Inferior parietal cortex (tissue), 1 donor: ENCODE results near the gene KRTAP1-3.
"Not testable (repeated sequence)": the region's sequence is repeated elsewhere in the genome, so short reads cannot be mapped to it uniquely, and the experiment has no call there.

Experiments
- DNase-seq: peaks from one replicate; pipeline ENCODE4 v3.0.0-alpha.2; 2016; ENCODE audit errors: extremely low spot score

KRTAP1-3 gene

DNA sequence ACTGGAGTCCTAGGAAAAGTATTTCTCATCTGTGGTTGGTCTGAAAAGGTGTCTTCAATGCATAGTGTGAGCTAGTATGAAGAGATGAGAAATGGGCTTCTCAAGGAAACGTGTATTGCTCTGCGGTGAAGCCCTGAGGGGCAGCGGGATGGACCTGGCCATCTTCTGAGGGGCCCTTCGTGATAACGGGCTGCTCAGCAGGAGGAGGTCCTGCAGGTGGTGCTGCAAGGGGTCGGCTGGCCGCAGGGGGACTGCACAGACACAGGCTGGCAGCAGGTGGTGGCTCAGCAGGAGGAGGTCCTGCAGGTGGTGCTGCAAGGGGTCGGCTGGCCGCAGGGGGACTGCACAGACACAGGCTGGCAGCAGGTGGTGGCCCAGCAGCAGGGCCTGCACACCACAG is 19.9 kb upstream of the KRTAP1-3 start:
- DNase-seq, result not testable (repeated sequence)

- no peak for DNase-seq
Measured at GRCh38 chr17:41054025-41054424, 19.4 kb upstream of the KRTAP1-3 start.

DNA sequence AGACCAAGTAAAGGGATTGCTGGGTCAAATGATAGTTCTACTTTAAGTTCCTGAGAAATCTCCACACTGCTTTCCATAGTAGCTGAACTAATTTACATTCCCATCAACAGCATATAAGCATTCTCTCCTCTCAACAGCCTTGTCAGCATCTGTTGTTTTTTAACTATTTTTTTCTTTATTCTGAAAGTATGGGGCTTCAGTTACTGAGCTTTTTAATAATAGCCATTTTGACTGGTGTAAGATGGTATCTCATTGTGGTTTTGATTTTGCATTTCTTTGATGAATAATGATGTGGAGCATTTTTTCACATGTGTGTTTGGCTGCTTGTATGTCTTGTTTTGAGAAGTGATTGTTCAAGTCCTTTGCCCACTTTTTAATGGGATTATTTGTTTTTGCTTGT is 17.9 kb upstream of the KRTAP1-3 start:
- no peak for DNase-seq

DNA sequence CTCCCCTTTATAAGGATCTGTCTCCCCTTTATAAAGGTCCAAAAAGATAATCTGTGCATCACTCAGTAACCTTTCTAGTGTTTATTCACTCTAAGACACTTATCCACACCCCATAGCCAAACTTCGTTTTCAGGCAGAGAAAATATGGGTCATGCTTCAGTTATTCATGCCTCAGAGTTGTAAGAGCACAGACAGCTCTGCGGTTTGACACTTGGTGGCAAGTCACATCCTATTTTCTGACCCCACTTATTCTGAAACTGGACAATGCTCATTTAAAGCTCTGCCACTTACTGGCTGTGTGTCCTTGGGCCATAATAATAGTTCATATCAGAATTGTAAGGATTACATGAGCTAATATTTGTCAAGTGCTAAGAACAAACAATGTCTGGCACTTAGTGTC is 14.4 kb upstream of the KRTAP1-3 start:
- no peak for DNase-seq

- no peak for DNase-seq
Measured at GRCh38 chr17:41048441-41048840, 13.8 kb upstream of the KRTAP1-3 start.

GRCh38 chr17:41046735-41047465 is 12.2 kb upstream of the KRTAP1-3 start, which contains the start of gene KRTAP2-1:
Gene KRTAP2-1, minus strand, starts transcription at chr17:41047316. Its CDS starts 49 bp downstream, at chr17:41047267.
- DNase-seq, result not testable (repeated sequence)

- no peak for DNase-seq
Measured at GRCh38 chr17:41042953-41043352, 8.3 kb upstream of the KRTAP1-3 start.

- not testable (repeated sequence) for DNase-seq
Measured at GRCh38 chr17:41040783-41041571, 6.3 kb upstream of the KRTAP1-3 start, which contains the start of gene KRTAP1-1. Gene KRTAP1-1, minus strand, starts transcription at chr17:41041450. Its CDS starts 53 bp downstream, at chr17:41041397.

GRCh38 chr17:41037853-41038350 is 3.2 kb upstream of the KRTAP1-3 start:
- DNase-seq, result no peak

DNA sequence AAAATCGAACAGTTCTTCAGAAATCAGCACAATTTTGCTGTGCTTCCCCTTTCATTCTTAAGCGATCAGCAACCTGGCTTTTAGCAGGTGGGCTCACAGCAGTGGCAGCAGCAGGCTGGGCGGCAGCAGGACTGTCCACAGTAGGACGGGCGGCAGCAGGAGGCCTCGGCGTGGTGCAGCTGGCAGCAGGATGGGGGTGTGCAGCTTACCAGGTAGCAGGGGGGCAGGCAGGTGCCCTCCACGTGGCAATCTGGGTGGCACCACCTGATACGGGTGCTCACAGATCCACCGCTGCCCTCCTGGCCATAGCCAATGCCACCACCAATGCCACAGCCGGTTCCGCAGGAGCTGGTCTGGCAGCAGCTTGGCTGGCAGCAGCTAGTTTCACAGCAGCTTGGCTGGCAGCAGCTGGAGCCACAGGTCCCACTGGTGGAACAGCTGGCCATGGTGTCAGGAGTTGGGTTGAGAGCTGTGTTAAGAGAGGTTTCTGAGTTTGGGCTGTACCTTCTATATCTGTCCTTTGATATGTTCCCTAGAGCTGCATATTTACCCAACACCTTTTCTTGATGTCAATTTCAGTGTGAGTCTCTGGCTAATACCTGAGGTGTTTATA is 4.9 kb downstream of the KRTAP1-3 start, which contains the start of gene KRTAP1-4:
Gene KRTAP1-4, minus strand, starts transcription at position 563 of the 613 bp plus-strand sequence. Its CDS starts 117 bp downstream, at position 446.
- no peak for DNase-seq

GRCh38 chr17:41026715-41027471 is 7.8 kb downstream of the KRTAP1-3 start, which contains the start of gene KRTAP1-5:
Gene KRTAP1-5, minus strand, starts transcription at chr17:41027208. Its CDS starts 53 bp downstream, at chr17:41027155.
- DNase-seq, result no peak

- DNase-seq, result no peak
Measured at GRCh38 chr17:41024697-41025096, 10.0 kb downstream of the KRTAP1-3 start.

DNA sequence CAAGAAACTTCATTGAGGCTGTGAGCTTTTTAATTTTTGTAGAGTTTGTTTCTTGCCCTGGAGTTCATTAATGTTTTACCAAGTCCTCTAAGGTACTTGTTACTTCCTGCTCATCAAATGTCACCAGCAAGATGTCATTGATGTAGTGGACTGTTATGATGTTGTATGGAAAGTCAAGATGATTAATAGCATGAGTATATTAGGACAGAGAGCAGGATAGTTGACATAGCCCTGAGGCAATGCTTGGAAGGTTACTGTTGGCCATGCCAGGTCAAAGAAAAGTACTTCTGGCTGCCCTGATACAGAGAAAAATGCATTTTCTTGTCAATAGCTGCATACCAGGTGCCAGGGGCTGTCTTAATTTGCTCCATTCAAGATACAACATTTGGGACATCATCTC is 14.3 kb downstream of the KRTAP1-3 start:
- DNase-seq, result no peak

DNA sequence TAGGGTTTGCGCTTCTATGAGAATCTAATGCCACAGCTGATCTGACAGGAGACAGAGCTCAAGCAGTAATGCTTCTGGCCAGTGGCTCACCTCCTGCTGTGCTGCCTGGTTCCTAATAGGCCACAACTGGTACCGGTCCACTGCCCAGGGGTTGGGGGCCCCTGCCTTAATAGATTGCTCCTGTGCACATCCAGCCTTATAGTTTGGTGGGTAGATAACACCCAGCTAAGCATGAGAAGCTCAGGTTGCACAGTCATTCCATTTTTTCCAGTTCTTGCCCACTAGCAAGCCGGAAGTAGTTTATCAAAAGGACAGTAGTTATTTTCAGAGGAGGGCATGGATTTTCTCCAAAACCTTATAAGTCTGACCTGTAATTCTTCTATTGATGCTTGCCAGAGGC is 15.3 kb downstream of the KRTAP1-3 start:
- no peak for DNase-seq

- DNase-seq, result no peak
Measured at GRCh38 chr17:41018541-41018940, 16.1 kb downstream of the KRTAP1-3 start.

- no peak for DNase-seq
Measured at GRCh38 chr17:41016578-41017215, 18.0 kb downstream of the KRTAP1-3 start.

- no peak for DNase-seq
Measured at GRCh38 chr17:41015454-41015853, 19.2 kb downstream of the KRTAP1-3 start.

GRCh38 chr17:41013606-41014005 is 21.1 kb downstream of the KRTAP1-3 start:
- DNase-seq, result no peak

DNA sequence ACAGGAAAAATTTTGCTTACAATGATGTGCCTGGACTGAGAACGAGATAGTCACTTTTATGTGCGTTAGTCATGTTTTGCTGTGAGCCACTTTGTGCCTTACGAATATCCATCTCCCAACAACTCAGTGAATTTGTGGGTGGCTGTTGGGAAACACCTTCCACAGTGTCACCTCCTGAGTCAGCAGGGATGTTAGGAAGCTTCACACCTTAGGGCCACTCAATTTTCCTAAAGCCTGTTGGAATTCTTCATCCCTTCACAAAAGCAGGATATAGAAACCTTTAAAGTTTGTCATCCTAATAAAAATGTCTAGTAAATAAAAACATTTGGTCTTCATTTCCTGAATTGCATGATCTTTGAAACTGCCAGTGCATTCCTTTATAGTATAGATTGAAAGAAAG is 21.5 kb downstream of the KRTAP1-3 start:
- no peak for DNase-seq

DNA sequence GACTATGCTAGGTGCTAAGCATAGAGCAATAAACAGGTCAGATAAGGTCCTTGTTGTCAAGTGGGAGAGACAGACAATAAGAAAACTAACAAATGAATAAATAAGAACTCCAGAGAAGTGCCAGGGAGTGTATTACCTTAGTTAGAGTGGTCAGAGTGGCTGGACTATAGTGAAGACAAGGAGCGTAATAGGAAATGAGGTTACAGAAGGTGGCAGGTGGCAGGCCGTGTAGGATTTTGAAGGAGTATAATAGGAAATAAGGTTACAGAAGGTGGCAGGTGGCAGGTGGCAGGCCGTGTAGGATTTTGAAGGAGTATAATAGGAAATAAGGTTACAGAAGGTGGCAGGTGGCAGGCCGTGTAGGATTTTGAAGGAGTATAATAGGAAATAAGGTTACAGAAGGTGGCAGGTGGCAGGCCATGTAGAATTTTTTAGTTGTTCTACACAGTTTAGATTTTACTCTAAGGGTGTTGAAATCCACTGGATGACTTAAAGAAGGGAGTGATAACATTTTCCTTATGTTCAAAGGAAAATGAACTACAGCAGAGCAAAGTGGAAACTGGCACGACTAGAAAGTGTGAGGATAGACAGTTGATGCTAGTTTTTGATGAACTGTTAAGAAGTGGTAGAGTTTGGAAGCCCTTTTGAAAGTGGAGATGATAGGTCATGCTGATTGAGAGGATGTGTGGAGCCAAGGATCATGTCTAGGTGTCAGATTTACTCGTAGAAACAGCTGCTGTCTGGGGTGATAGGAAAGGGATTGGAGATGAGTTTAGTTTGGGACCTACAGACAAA is 22.2 kb downstream of the KRTAP1-3 start:
- no peak for DNase-seq
